HEK293T (cell line): Measurements from ENCODE around the gene ONECUT1.

Experiments
- CTCF ChIA-PET: fragments of 350-600 bp; formaldehyde crosslinking; extraction: SDS; loops from one replicate; lab custom pipeline; 2021; ENCODE audit warnings: antibody characterized with exemption, inconsistent platforms; lab: Yijun Ruan, JAX
- POLR2A ChIA-PET: fragments of 350-600 bp; formaldehyde crosslinking; extraction: SDS; loops from one replicate; lab custom pipeline; 2020; ENCODE audit warnings: antibody characterized with exemption, inconsistent platforms; lab: Yijun Ruan, JAX
- DNase-seq: peaks from one replicate; pipeline ENCODE4 v3.0.0; 2012; ENCODE audit warnings: mixed read lengths; ENCODE audit errors: extremely low spot score
- ARNT ChIP-seq: fragments of 450-650 bp; IDR thresholded peaks from 2 replicates; pipeline ENCODE4 v1.6.1; 2017; ENCODE audit warnings: mild to moderate bottlenecking
- BHLHE40 ChIP-seq: fragments of 450-650 bp; IDR thresholded peaks from 2 replicates; pipeline ENCODE4 v1.6.1; 2016; ENCODE audit warnings: mild to moderate bottlenecking, moderate library complexity, borderline replicate concordance
- CTBP1 ChIP-seq: fragments of 450-650 bp; IDR thresholded peaks from 2 replicates; pipeline ENCODE4 v1.6.1; 2016; ENCODE audit warnings: borderline replicate concordance
- ELF4 ChIP-seq: fragments of 450-650 bp; IDR thresholded peaks from 2 replicates; pipeline ENCODE4 v1.6.1; 2017; ENCODE audit warnings: antibody characterized with exemption
- FOXA1 ChIP-seq: fragments of 450-650 bp; IDR thresholded peaks from 2 replicates; pipeline ENCODE4 v1.6.1; 2016; ENCODE audit warnings: mild to moderate bottlenecking
- FOXK2 ChIP-seq: fragments of 450-650 bp; IDR thresholded peaks from 2 replicates; pipeline ENCODE4 v1.6.1; 2016; ENCODE audit warnings: mild to moderate bottlenecking
- FOXM1 ChIP-seq: fragments of 450-650 bp; IDR thresholded peaks from 2 replicates; pipeline ENCODE4 v1.6.1; 2017; ENCODE audit warnings: mild to moderate bottlenecking, borderline replicate concordance
- HDGF ChIP-seq: fragments of 450-650 bp; IDR thresholded peaks from 2 replicates; pipeline ENCODE4 v1.6.1; 2017; ENCODE audit warnings: antibody characterized with exemption, borderline replicate concordance
- L3MBTL2 ChIP-seq: fragments of 450-650 bp; conservative IDR thresholded peaks from 2 replicates; pipeline ENCODE4 v1.6.1; 2016; ENCODE audit warnings: mild to moderate bottlenecking
- LEF1 ChIP-seq: fragments of 450-650 bp; IDR thresholded peaks from 2 replicates; pipeline ENCODE4 v1.6.1; 2017; ENCODE audit warnings: mild to moderate bottlenecking, borderline replicate concordance
- NFRKB ChIP-seq: fragments of 450-650 bp; IDR thresholded peaks from 2 replicates; pipeline ENCODE4 v1.6.1; 2016; ENCODE audit warnings: mild to moderate bottlenecking, moderate library complexity
- SP1 ChIP-seq: fragments of 450-650 bp; IDR thresholded peaks from 2 replicates; pipeline ENCODE4 v1.6.1; 2017
- SUZ12 ChIP-seq: fragments of 450-650 bp; IDR thresholded peaks from 2 replicates; pipeline ENCODE4 v1.6.1; 2016; ENCODE audit warnings: mild to moderate bottlenecking
- TARDBP ChIP-seq: fragments of 450-650 bp; IDR thresholded peaks from 2 replicates; pipeline ENCODE4 v1.6.1; 2016
- ZNF384 ChIP-seq: fragments of 450-650 bp; IDR thresholded peaks from 2 replicates; pipeline ENCODE4 v1.6.1; 2016
- TF ChIP-seq, protein P1 (sequence below): fragments of 450-650 bp; IDR thresholded peaks from 2 replicates; pipeline ENCODE4 v1.6.1; 2016

The ONECUT1 gene

DNA sequence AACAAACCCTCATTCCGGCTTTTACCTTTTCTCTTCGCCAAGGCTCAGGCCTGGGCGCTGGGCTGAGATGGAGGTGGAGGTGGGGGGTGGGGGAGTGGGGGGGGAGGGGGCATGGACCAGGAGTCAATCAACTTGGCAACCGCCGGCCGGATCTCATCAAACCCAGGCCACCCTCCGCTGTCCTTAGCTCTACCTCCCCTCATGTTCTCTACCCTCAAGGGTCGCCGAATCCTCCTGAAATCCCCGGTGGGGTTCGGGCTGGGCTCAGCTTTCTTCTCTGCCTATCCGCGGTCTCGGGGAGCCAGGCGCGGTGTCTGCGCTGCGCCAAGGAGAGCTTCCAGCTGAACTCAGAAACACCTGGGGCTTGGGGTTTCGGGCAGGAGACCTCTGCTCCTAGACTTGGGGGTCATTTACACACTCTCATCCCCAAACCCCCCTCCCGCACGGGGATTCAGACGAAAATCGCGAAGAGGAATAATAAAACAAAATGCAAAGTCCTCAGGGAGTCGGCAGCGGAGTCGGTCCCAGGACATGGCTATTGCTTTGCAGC, 2.5 kb downstream of the ONECUT1 start:
- no peak for DNase-seq
- ChIA-PET POLR2A (no interaction called here), CTCF (no interaction called here)
- TF ChIP-seq ELF4 (no peak), ZNF384 (no peak), NFRKB (no peak), L3MBTL2 (no peak), FOXM1 (no peak), CTBP1 (no peak), SUZ12 (no peak), ARNT (no peak), BHLHE40 (no peak), HDGF (no peak), LEF1 (no peak), SP1 (no peak), FOXK2 (no peak)
- TF ChIP-seq, protein P1, sequence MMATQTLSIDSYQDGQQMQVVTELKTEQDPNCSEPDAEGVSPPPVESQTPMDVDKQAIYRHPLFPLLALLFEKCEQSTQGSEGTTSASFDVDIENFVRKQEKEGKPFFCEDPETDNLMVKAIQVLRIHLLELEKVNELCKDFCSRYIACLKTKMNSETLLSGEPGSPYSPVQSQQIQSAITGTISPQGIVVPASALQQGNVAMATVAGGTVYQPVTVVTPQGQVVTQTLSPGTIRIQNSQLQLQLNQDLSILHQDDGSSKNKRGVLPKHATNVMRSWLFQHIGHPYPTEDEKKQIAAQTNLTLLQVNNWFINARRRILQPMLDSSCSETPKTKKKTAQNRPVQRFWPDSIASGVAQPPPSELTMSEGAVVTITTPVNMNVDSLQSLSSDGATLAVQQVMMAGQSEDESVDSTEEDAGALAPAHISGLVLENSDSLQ = no peak

DNA sequence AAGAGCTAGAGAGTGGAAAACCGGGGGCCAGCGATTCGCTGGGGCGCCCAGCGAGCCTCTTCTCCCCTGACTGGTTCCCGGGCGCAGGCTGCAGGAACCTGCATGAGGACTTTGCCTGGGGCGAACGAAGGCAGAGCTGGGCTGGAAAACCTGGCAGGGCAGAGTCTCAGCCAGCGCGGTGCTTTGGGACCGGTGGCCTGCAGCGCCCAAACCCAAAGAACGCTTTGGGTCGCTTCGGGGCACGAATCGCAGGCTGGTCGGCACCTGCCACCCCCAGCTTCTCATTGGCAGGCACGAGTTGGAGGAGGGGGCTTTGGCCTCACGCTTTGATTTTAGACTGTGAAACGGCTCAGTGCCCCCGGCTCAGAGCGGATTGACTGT, 3.0 kb downstream of the ONECUT1 start:
- TF ChIP-seq NFRKB = no peak
- CTCF ChIA-PET = no interaction called here
- POLR2A ChIA-PET = no interaction called here

DNA sequence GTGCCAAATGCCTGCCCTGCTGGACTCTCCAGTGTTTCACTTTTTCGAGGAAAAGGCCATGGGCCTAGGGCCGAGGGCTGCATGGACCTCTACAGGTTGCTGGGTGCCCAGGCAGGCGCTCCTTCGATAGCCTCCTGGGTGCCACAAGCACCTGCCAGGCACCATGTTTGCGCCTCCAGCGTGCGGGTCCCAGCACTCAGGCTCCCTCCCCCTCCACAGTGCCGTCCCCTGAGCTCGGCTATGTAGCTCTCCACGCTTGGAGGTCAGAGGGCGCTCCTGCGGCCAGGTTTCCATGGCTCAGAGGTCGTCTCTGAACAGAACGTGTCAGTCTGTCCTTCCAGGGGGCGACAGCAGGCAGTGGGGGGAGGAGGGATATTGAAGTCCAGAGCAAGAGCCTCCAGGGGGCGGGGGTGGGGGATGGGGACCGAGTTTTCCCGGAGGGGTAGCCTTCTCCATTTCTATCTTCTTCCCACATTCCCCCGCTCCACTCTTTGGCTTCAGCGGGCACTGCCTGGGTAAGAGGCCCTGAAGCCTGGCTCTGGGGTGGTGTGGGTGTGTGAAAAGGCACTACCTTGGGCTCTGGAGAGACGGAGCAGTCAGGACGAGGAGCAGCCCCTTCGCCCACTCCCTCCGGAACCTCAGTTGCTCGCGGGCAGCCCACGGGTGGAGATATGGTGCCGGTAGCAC, 3.6 kb downstream of the ONECUT1 start:
- ChIA-PET CTCF (no interaction called here), POLR2A (no interaction called here)
- DNase-seq = no peak
- no peak for TF ChIP-seq NFRKB
- no peak for TF ChIP-seq SP1
- no peak for TF ChIP-seq CTBP1
- TF ChIP-seq L3MBTL2 = no peak
- no peak for TF ChIP-seq ZNF384
- TF ChIP-seq SUZ12 = no peak
- no peak for TF ChIP-seq FOXK2
- TF ChIP-seq FOXM1 = no peak
- no peak for TF ChIP-seq HDGF

More for the DNA sequence above, 3.0 kb downstream of the ONECUT1 start:
- no peak for DNase-seq

DNA sequence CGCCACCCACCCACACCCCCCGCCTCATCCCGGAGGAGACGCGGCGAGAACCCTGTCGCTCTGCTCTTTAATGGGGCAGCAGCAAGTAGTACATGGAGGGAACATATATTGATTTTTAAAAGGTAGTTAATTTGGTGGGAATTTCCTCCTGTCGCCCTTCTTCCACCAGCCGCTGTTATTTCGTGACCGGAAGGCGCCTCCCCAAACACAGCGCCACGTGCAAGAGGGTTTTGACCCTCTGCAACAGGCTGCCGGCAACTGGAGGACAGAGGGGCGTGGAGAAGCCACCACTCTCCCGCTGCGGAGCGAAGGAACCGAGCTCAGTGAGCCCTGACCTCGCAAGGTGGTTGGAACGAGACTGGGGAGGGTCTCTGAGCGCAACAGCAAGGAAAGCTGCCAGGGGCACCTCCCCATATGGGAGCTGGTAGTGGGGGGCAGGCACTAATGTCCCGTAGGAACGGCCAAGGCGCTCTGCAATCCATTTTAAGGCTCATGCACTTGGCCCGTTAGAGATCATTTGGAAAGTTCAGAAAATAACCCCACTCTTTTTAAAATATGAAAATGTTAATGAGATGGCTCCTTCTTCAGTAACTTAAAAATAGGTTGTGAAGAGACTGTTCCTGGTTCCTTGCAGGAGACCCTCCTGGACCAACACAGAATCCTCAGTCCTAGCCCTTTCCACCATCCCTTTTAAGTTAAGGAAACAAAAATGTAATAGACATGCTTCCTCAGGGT, 4.3 kb downstream of the ONECUT1 start:
- no peak for DNase-seq
- POLR2A ChIA-PET = no interaction called here
- CTCF ChIA-PET = no interaction called here
- no peak for TF ChIP-seq FOXM1
- TF ChIP-seq L3MBTL2 = no peak
- TF ChIP-seq, protein P1 = no peak
- TF ChIP-seq HDGF = no peak
- no peak for TF ChIP-seq SP1
- TF ChIP-seq ZNF384 = no peak
- TF ChIP-seq LEF1 = no peak
- no peak for TF ChIP-seq ELF4

DNA sequence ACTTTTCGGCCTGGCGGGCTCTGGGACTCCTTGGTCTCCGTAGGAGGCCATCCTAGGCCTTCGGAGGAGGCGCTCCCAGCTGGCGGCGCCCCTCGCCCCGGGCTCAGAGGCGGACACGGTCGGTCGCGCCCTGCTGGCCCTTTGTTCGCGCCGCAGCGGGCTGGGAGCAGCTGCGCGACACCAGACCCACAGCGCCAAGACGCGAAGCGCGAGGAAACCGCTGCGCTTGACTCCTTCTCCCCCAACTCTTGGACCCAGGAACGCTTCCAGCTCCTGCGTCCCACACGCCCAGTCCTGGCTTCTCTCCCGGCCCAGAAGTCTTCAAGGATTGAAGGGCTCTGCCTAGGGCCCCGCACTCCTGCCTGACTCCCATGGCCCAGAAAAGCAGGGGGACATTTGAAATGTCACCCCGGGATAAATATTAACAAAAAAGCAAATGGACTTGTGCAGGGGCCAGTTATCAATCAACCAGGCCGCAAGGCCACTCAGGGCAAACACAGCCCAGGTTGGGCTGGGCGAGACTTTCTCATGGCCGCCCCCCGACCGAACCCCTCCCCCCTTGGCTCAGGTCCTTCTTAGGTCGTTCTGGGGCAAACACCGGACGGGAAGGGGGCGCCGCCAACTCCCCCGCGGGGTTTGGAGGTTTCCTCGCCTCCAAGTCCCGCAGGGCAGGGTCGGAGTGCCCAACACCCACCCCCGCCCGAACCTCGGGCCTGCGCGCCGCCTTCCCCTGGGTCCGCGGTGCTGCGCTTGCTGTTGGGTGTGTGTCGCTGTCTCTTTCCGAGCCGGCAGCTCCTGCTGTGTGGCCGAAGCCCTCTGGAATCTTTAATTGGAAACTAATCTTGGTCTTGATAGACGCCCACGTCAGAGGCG, 5.1 kb downstream of the ONECUT1 start:
- TF ChIP-seq FOXK2 (no peak), FOXA1 (no peak), ZNF384 (no peak), TARDBP (no peak), ELF4 (no peak), CTBP1 (no peak), HDGF (no peak)
- TF ChIP-seq, protein P1 = no peak
- CTCF ChIA-PET = no interaction called here
- no peak for DNase-seq
- POLR2A ChIA-PET = no interaction called here

DNA sequence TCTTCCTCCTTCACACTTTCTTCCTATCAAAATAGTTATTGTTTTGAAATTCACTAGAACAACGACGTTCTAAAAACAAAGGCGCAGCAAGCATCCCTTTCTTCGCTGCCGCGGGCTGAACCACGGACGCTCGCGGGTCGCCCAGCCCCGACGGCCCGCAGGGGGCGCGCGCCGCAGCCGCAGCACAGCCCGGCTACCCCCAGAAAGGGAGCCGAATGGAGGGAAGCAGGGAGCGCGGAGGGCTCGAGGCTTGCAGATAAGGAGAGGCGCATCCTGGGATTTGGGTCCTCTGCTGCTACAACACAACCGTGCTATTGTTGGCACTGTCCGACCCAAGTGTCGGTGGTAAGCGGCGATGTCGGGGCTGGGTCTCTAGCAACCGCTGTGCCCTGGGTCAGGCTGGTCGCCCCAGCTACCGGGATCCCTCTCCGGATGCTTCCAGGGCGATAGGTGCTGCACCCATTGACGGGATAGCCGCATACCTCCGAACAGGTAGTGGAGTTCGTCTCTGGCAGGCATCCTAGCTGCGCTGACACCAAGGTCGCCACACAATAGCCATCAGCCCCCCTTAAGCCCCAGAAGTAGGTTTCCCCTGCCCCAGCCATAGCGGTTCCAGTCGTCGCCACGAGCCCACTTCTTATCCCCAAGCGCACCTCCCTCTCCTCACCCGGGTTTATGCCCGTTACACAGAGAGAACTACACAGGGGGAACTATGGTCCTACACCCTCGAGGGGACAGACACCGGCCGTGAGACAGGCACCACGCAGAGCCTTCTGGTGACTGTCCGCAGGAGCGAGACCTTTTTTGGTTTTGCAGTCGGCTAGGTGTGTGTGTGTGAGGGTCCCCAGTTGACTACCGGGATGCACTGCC, 6.0 kb downstream of the ONECUT1 start:
- ChIA-PET CTCF (no interaction called here), POLR2A (no interaction called here)
- no peak for DNase-seq
- no peak for TF ChIP-seq FOXM1
- TF ChIP-seq SUZ12 = no peak
- no peak for TF ChIP-seq BHLHE40
- no peak for TF ChIP-seq FOXA1
- TF ChIP-seq LEF1 = no peak
- TF ChIP-seq NFRKB = no peak
- TF ChIP-seq, protein P1 = no peak
- TF ChIP-seq L3MBTL2 = no peak
- no peak for TF ChIP-seq SP1
- no peak for TF ChIP-seq ELF4
- no peak for TF ChIP-seq ZNF384
- TF ChIP-seq HDGF = no peak
